Stimulated activated naive CD8-positive, alpha-beta T cell treated with anti-CD3 and anti-CD28 coated beads, Interleukin-15, Interleukin-2, amounts not matched to agents 100 U/mL and 50 U/mL, for 24 hours (primary cell): ENCODE results near the gene RAD51B.
A peak's percentile ranks its signal among the peaks of the same experiment; 100 is the strongest.
"Not testable (repeated sequence)": the region's sequence is repeated elsewhere in the genome, so short reads cannot be mapped to it uniquely, and the experiment has no call there.

Experiments used
- ATAC-seq: fragments of 150-1000 bp; cut with Tn5 transposase; one replicate; pipeline ENCODE4 v1.10.0; 2021
- DNase-seq: peaks from one replicate; pipeline ENCODE4 v3.0.0; 2021

The RAD51B gene

GRCh38 chr14:68174446-68174845 lies 354.9 kb downstream of the RAD51B start:
- ATAC-seq: no peak
- DNase-seq: no peak

GRCh38 chr14:68176687-68177086 lies 357.1 kb downstream of the RAD51B start:
- no peak for ATAC-seq

GRCh38 chr14:68177728-68178127 lies 358.1 kb downstream of the RAD51B start:
- no peak for DNase-seq
- ATAC-seq: no peak

More at GRCh38 chr14:68176687-68177086, 357.1 kb downstream of the RAD51B start:
- no peak for DNase-seq

- no peak for DNase-seq
- ATAC-seq: no peak
These were observed 358.7 kb downstream of the RAD51B start for GRCh38 chr14:68178282-68178681.

- ATAC-seq (peak; percentile 48), DNase-seq (no peak)
These were observed 362.1 kb downstream of the RAD51B start for GRCh38 chr14:68181519-68182326.

- ATAC-seq (peak; percentile 89), DNase-seq (no peak)
These were observed 362.9 kb downstream of the RAD51B start for GRCh38 chr14:68182492-68182891.

- not testable (repeated sequence) for ATAC-seq
These were observed 367.1 kb downstream of the RAD51B start for GRCh38 chr14:68186500-68187276.

GRCh38 chr14:68188174-68188573 lies 368.6 kb downstream of the RAD51B start:
- DNase-seq (no peak), ATAC-seq (no peak)

More at GRCh38 chr14:68186500-68187276, 367.1 kb downstream of the RAD51B start:
- DNase-seq: not testable (repeated sequence)

- no peak for DNase-seq
- no peak for ATAC-seq
These were observed 370.5 kb downstream of the RAD51B start for GRCh38 chr14:68190032-68190431.

GRCh38 chr14:68191567-68192321 lies 372.2 kb downstream of the RAD51B start:
- DNase-seq: no peak

GRCh38 chr14:68192935-68193334 lies 373.4 kb downstream of the RAD51B start:
- ATAC-seq (no peak), DNase-seq (no peak)

More at GRCh38 chr14:68191567-68192321, 372.2 kb downstream of the RAD51B start:
- ATAC-seq: no peak

- DNase-seq: no peak
- no peak for ATAC-seq
These were observed 374.5 kb downstream of the RAD51B start for GRCh38 chr14:68193970-68194681.

GRCh38 chr14:68195126-68195525 lies 375.5 kb downstream of the RAD51B start:
- ATAC-seq: no peak
- DNase-seq: no peak

- DNase-seq: no peak
- no peak for ATAC-seq
These were observed 379.3 kb downstream of the RAD51B start for GRCh38 chr14:68198713-68199495.

- ATAC-seq: no peak
- DNase-seq: no peak
These were observed 380.1 kb downstream of the RAD51B start for GRCh38 chr14:68199554-68200151.

- no peak for ATAC-seq
- DNase-seq: no peak
These were observed 384.3 kb downstream of the RAD51B start for GRCh38 chr14:68203871-68204270.

GRCh38 chr14:68208218-68208617 lies 388.6 kb downstream of the RAD51B start:
- ATAC-seq: no peak
- DNase-seq: no peak

GRCh38 chr14:68208626-68209317 lies 389.2 kb downstream of the RAD51B start:
- DNase-seq: no peak
- no peak for ATAC-seq

- ATAC-seq (peak; percentile 95), DNase-seq (peak; percentile 32)
These were observed 391.2 kb downstream of the RAD51B start for GRCh38 chr14:68210729-68211299.

- DNase-seq (no peak), ATAC-seq (no peak)
These were observed 391.8 kb downstream of the RAD51B start for GRCh38 chr14:68211421-68211820.
